Neural cell (in vitro differentiated cells): ENCODE data around the gene OPRM1.

ENCODE experiments used
- EP300 ChIP-seq: fragments of 450-650 bp; conservative IDR thresholded peaks from 2 replicates; pipeline ENCODE4 v1.6.1; 2014; ENCODE audit warnings: antibody characterized with exemption, mild to moderate bottlenecking, moderate library complexity; ENCODE audit not compliant: poor library complexity, severe bottlenecking
- POLR2AphosphoS5 ChIP-seq: IDR thresholded peaks from 2 replicates; pipeline ENCODE4 v1.6.1; 2012
- TAF1 ChIP-seq: IDR thresholded peaks from 2 replicates; pipeline ENCODE4 v1.6.1; 2012; ENCODE audit warnings: low read depth

- TF ChIP-seq EP300 (no peak), POLR2AphosphoS5 (no peak), TAF1 (no peak)
Observed at GRCh38 chr6:154060076-154060475, 21.0 kb downstream of the OPRM1 start.
